ENCODE data around the gene TNS1.

DNA sequence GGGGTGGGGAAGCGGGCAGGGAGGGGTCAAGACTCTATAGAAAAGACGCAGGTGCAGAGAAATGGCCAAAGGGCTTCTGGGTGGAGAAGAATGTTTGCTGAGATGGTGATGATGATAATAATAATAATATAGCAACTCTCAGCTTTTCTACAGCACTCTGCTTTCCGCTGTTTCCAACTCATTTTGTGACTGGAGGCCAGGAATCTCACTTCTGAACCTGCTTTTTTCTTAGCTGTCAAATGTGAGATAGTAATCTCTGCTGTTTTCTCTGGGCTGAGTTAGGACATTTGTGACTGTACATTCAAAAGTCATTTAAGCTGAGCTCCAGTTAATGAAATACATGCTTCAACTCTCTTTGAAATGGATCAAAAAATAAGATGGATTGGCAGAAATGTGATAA, 58.4 kb downstream of the TNS1 start:
- TF ChIP-seq, protein P1, sequence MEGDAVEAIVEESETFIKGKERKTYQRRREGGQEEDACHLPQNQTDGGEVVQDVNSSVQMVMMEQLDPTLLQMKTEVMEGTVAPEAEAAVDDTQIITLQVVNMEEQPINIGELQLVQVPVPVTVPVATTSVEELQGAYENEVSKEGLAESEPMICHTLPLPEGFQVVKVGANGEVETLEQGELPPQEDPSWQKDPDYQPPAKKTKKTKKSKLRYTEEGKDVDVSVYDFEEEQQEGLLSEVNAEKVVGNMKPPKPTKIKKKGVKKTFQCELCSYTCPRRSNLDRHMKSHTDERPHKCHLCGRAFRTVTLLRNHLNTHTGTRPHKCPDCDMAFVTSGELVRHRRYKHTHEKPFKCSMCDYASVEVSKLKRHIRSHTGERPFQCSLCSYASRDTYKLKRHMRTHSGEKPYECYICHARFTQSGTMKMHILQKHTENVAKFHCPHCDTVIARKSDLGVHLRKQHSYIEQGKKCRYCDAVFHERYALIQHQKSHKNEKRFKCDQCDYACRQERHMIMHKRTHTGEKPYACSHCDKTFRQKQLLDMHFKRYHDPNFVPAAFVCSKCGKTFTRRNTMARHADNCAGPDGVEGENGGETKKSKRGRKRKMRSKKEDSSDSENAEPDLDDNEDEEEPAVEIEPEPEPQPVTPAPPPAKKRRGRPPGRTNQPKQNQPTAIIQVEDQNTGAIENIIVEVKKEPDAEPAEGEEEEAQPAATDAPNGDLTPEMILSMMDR (IDR thresholded peaks at IDR 0.05), result no peak
- no peak for TF ChIP-seq POLR2A (IDR thresholded peaks at IDR 0.05)
